ENCODE data around the gene GBF1.

- TF ChIP-seq POLR2A (IDR thresholded peaks at IDR 0.05) (no peak), CTCF (IDR thresholded peaks at IDR 0.05) (no peak)
Measured at GRCh38 chr10:102196893-102197292, 48.4 kb upstream of the GBF1 start.

All from thyroid gland (tissue), 4 donors.